ES-I3 (cell line): ENCODE data around the gene CD74.
"Not testable (repeated sequence)": the region's sequence is repeated elsewhere in the genome, so short reads cannot be mapped to it uniquely, and the experiment has no call there.

Experiments
- H3K36me3 ChIP-seq: 2 replicates; pipeline ENCODE4 v1.6.1; 2013; ENCODE audit warnings: mild to moderate bottlenecking, low read length, control low read depth, moderate library complexity; ENCODE audit not compliant: insufficient read depth
- H3K4me1 ChIP-seq: 2 replicates; pipeline ENCODE4 v1.6.1; 2013; ENCODE audit warnings: mild to moderate bottlenecking, control low read depth, low read length; ENCODE audit not compliant: insufficient read depth
- H3K9ac ChIP-seq: 2 replicates; pipeline ENCODE4 v1.6.1; 2013; ENCODE audit warnings: low read depth, mild to moderate bottlenecking, low read length, moderate library complexity
- H3K9me3 ChIP-seq: 2 replicates; pipeline ENCODE4 v1.6.1; 2013; ENCODE audit warnings: mild to moderate bottlenecking, low read length, moderate library complexity; ENCODE audit not compliant: control insufficient read depth, insufficient read depth

CD74 gene

DNA sequence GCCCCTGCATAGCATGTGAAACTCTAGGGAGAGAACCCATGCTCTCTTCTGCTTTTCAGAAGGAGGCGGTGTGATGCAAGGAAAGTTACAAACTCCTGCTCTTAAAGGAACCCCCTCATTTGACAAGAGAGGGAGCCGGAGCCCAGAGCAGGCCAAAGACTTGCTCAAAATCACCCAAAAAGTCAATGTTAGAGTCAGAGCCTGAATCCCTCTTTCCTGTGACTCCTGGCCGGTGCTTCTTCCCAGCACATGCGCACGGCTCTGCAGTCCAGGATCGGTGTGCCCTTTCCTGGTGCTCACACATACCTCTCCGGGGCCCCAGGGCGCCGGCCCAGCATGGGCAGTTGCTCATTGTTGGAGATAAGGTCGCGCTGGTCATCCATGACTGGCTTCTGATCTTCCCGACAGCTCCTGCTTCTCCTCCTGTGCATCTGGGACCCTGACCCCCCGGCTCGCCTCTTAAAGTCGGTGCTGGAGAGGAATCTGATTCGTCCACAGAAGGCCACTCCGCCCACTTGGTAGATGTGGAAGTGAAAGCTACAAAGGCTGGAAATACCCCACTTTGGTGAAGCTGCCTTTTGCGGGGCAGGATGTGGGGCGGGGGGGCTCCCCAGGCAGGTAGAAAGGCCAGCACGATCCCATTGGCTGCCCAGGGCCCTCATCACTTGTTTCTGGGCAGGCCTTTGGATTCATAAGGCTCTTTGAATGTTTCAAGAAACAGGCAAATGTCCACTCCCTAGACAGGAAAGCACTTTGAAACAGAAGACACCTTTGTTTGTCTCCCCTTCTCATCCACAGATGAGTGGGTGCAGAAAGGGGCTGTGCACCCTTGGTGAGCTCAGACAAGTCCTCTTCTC lies at the start of gene CD74:
Gene CD74 (minus strand): TSS at position 592 of the 857 bp plus-strand sequence. CDS start 161 bp downstream, at position 431.
- H3K9ac ChIP-seq: peak within 1 kb of the TSS; percentile 46
- H3K36me3 ChIP-seq: no peaks in the 10 kb centered on the region
- no peaks in the 10 kb centered on the region for H3K9me3 ChIP-seq
- peaks cover 24% of the 10 kb centered on the region for H3K4me1 ChIP-seq

DNA sequence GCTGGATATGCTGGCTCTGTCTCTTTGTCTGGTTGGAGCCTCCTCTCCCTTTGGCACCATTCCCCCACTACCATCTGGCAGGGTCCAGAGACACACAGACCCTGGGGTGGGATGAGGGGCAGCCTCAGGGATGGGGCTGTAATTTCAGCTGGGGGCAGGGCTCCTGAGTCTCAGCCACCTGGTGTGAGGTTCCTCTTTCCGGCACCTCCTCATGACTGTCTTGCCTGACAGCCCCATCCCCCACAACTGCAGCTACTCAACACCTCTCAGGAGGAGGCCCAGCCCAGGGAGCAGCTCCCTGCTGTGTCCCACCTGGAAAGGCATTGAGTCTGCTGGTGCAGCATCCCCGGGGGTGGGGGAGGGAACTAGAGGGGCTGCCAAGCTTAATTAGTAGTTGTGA lies 48.5 kb upstream of the CD74 start:
- peaks cover 29% of the 10 kb centered on the region for H3K4me1 ChIP-seq
- H3K36me3 ChIP-seq: no peaks in the 10 kb centered on the region
- no peak overlapping the region for H3K9ac ChIP-seq
- no peaks in the 10 kb centered on the region for H3K9me3 ChIP-seq

DNA sequence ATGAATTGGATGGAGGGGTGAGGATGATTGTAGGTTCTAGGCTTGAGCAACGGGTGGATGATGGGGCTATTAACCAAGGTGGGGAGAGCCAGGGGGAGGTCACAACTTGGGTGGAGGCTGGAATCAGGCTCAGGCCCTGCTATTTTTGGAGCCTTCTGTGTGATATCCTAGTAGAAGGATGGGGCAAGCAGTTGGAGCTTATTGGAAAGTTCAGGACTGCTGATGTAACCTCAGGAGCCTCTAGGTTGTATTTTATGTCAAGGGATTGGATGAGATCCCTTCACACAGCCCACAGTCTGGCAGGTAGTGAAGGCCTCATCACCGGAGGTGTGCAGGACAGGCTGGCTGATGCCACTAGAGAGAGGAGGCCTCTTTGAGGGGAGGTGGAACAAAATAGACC lies 48.1 kb upstream of the CD74 start:
- H3K9ac ChIP-seq: no peak overlapping the region
- no peaks in the 10 kb centered on the region for H3K9me3 ChIP-seq
- peaks cover 27% of the 10 kb centered on the region for H3K4me1 ChIP-seq
- H3K36me3 ChIP-seq: no peaks in the 10 kb centered on the region

DNA sequence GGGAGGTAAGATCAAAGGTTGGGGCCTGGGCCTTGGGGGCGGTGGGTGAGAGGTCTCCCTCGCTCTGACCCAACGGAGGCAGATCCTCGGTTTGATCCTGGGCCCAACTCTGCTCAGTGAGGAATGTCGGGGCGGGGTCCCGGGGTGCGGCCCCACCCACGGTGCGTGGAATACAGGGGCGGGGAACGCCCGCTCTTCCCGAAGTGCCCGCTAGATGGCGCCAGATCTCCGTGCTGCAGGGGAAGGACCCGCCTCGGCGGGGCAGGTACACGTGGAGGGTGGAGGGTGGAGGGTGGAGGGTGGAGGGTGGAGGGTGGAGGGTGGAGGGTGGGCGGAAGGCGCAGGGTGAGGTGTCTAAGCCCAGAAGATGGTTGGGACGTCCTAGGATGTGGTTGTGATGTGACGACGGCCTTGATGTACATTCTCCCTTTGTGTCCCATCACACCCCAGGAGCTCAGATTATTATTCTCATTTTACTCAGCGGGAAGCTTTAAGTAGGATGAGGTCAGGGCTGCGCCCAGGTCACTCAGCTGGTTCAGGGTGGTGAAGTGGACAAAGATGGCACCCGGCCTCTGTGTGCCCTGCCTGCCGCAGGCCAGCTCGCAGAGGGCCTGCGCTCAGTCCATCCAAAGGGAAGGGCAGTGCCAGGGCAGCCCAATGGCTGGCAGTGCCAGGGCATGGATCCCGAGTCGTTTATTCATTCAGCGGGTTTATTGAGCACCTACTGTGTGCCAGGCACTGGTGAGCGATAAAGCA lies 46.3 kb upstream of the CD74 start:
- H3K9me3 ChIP-seq: no peaks in the 10 kb centered on the region

DNA sequence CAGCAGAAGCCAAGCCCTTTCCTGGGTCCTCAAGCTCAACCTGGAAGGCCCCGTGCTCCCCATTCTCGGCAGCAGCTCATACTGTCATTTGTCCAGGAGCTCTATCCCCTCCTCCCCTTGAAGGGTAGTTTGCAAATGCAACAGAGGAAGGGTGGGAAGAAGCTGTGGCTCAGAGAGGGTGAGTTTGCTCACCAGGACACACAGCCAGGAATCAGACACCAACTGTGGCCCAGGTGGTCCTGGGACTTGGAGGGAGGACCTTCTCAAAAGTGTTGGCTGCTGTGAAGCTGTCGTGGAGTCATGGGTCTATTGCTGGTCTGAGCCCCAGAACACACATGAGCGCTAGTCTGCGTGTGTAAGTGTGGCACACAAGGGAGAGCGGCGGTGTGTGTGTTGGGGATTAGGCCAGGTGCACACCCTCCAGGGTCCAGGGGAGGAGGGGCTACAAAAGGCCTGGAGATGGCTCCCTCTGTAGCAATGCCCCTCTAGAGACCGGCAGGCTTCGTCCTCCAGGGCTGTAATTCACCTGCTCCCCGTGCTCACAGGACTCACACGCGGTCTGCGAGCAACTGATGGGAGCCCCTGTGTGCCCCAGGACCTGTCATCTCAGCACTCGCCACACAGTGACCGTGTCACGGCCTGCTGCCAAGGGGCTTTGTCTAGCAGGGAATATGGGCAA lies 45.0 kb upstream of the CD74 start:
- H3K36me3 ChIP-seq: no peaks in the 10 kb centered on the region
- H3K4me1 ChIP-seq: peaks cover 25% of the 10 kb centered on the region
- H3K9me3 ChIP-seq: no peaks in the 10 kb centered on the region; the same call in 1 of the 2 replicates
- no peak overlapping the region for H3K9ac ChIP-seq

More for the DNA sequence above, 46.3 kb upstream of the CD74 start:
- Histone ChIP-seq H3K9ac (no peak overlapping the region), H3K4me1 (peaks cover 24% of the 10 kb centered on the region), H3K36me3 (no peaks in the 10 kb centered on the region)

DNA sequence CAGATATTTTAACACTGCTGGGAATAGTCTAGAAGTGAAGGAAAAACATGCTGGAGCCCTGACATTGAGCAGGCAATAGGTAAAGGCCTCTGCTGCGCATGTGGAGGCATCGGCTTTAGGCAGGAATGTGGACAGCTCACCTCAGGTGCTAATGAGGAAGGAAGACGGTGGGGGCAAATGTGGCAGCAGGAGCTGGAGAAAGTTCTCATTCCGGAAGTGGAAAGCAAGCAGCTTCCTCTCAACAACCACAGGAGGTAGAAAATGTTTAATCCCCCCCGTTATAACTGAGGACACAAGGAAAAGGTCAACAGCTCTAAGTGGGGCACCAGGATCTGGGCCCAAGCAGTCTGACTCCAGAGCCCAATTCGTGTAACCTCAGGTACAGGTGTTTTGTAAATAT lies 44.4 kb upstream of the CD74 start:
- H3K9me3 ChIP-seq: no peaks in the 10 kb centered on the region; the same call in 1 of the 2 replicates
- H3K9ac ChIP-seq: no peak overlapping the region
- H3K4me1 ChIP-seq: peaks cover 25% of the 10 kb centered on the region
- no peaks in the 10 kb centered on the region for H3K36me3 ChIP-seq

DNA sequence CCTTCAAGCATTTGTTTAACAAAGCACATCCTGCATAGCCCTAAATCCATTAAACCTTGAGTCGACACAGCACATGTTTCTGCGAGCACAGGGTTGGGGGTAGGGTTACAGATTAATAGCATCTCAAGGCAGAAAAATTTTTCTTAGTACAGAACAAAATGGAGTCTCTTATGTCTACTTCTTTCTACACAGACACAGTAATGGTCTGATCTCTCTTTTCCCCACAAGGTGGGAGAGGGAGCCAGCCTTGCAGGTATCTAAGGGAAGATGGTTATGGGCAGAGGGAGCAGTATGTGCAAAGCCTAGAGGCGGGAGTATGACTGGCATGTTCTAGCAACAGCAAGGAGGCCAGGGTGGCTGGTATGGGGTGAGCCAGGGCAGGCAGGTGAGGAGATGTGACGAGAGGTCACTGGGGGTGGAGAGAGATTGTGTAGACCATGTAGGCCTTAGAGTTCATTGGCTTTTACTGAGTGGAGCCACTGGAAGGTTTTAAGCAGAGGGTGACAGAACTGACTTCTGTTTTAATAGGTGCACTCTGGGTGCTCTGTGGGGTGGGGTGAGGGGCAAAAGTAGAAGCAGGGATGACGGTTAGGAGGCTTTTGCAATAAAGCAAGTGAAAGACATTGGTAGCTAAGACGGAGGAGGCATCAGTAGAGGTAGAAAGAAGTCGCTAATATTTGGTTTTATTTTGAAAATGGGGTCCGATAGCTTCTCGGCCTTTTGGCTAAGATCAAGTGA lies 42.0 kb upstream of the CD74 start:
- no peak overlapping the region for H3K9ac ChIP-seq
- peaks cover 10% of the 10 kb centered on the region for H3K4me1 ChIP-seq
- H3K9me3 ChIP-seq: no peaks in the 10 kb centered on the region; the same call in 1 of the 2 replicates
- no peaks in the 10 kb centered on the region for H3K36me3 ChIP-seq

DNA sequence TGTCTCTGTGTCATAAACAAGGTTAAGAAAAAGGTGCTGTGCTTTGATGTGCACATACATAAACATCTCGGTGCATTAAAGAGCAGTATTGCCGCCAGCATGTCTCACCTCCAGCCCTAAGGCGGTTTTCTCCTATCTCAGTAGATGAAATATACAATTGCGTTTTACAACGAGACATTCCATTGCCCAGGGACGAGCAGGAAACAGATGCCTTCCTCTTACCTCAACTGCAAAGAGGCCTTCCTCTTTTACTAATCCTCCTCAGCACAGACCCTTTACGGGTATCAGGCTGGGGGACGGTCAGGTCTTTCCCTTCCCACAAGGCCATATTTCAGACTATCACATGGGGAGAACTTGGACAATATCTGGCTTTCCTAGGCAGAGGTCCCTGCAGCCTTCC lies 41.3 kb upstream of the CD74 start:
- H3K9me3 ChIP-seq, H3K9ac ChIP-seq, H3K36me3 ChIP-seq: not testable (repeated sequence)
- H3K4me1 ChIP-seq: peaks cover 10% of the 10 kb centered on the region

DNA sequence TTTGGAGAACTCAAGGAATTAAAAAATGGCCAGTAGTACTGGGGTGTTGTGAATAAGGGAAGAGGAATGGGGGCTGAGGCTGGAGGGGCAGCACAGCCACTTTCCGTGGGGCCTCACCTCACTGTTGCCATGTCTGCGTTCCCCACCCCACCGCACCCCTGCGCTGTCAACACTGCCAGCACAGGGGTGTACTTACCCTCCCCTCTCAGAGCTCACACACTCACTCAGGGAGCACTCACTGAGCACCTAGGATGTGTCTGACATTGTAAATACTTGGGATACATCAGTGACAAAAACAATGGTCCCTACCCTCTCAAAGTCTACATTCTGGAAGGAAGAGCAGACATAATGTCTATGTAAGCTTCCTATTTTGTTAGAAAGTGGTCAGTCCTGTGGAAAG lies 40.2 kb upstream of the CD74 start:
- Histone ChIP-seq H3K9me3 (no peaks in the 10 kb centered on the region; the same call in 1 of the 2 replicates), H3K4me1 (peaks cover 10% of the 10 kb centered on the region), H3K9ac (no peak overlapping the region), H3K36me3 (peaks cover 11% of the 10 kb centered on the region)

DNA sequence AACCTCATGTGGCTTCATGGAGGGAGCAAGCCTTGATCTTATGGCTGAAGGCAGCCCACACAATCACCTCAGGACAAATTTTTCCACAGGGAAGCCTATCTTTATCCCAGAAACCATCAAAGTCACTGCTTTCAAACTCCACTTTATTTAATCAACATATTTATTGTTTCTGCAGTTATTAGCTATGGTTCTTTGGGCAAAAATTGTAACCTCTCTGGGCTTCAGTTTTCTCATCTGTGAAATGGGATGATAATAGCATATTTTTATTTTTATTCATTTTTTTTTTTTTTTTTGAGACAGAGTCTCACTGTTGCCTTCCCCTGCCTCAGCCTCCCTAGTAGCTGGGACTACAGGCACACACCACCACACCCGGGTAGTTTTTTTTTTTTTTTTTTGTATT lies 38.9 kb upstream of the CD74 start:
- peaks cover 10% of the 10 kb centered on the region for H3K4me1 ChIP-seq
- peaks cover 24% of the 10 kb centered on the region for H3K36me3 ChIP-seq
- H3K9me3 ChIP-seq: no peaks in the 10 kb centered on the region; the same call in 1 of the 2 replicates
- H3K9ac ChIP-seq: no peak overlapping the region

DNA sequence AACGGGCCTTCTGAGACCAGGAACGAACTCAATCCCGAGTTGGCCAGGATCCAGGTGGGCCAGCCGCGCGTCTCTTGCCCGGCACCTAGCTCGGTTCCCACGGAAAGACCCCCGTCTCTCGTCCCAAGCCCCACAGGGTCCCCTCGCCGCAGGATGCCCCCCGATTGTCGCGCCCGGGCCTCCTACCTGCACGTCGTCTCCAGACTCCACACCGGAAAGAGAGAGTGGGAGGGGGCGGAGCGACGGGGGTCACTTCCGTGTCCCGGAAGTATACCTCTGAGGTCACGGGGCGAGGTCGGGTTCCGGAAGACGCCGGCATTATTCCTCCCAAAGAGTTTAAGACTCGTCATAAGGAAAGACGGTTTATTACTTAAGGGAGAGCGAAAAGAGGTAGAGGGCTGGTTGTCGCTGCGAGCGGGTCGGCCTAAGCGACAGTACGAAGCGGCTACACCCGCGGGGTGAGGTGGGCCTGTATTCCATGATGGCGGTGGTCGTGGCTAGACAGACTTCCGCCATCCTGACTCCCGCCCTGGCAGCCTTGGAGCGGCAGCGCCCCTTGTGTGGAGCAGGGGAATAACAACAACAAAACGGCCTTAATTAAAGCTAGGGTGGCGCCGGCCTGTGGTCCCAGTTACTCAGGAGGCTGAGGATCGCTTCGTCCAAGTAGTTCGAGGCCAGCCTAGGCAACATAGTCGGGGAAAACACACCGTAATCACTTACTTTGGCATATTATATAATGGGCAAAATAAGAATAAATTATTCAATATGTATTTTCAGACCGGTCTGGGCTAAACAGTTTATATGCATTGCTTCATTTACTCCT lies 37.0 kb upstream of the CD74 start, which contains the start of gene RPS14:
Gene RPS14 (minus strand): TSS at position 223 of the 823 bp plus-strand sequence. CDS start 2,006 bp downstream, outside the sequence.
- H3K9me3 ChIP-seq: no peaks in the 10 kb centered on the region; the same call in 1 of the 2 replicates
- peaks cover 8% of the 10 kb centered on the region for H3K4me1 ChIP-seq
- H3K9ac ChIP-seq: peak within 1 kb of the TSS; percentile 84
- H3K36me3 ChIP-seq: peaks cover 43% of the 10 kb centered on the region

DNA sequence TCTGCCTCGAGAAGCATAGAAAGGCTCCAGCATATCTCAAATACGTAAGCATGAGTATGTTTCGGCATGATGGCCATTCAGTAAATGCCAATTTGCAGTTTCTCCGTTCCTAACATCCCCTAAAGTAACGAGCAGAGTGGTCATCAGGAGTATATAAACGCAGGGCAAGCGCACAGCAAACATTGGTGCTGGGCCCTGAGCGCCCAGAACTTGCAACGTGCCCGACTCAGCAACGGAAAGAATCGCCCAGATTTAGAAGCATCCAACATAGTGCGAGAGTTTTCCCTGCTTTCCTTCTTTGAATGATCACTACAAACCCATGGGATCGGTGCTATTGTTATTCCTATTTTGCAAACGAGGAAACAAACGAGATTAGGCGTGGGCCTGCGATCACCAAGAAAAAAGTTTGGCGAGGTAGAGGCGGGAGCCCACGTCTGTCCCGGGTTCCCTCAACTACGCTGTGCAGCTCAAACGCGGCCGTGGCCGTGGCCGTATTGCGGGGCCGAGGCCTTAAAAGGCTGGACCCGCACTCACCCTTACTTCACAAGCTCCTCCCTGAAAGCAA lies 36.3 kb upstream of the CD74 start:
- Histone ChIP-seq H3K4me1 (0 out of 2 replicates have a peak, but pooled peaks cover 2% of the 10 kb centered on the region), H3K9me3 (no peaks in the 10 kb centered on the region; the same call in 1 of the 2 replicates), H3K9ac (peak overlapping the region; percentile 84), H3K36me3 (peaks cover 43% of the 10 kb centered on the region)

DNA sequence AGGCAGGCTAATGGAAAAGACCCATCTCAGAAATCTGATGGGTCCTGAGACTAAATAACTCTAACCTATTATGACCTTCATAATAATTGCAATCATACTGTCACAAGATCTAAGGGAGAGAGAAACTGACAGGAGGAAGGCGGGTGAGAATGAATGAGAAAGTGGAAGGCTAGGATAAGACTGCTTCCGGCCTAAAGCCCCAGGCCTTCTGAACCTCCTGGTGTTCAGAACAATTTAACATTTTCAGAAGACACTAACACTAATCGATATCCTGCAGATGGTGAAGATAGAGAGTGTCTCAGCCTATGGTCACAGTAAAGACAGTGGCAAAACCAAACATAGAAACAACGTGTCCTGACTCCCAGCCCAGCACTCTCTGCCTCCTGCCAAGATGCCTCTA lies 35.6 kb upstream of the CD74 start:
- no peaks in the 10 kb centered on the region; the same call in 1 of the 2 replicates for H3K9me3 ChIP-seq
- no peaks in the 10 kb centered on the region for H3K4me1 ChIP-seq
- peaks cover 48% of the 10 kb centered on the region for H3K36me3 ChIP-seq

More for the DNA sequence above, 35.6 kb upstream of the CD74 start:
- peak overlapping the region; percentile 84 for H3K9ac ChIP-seq
